ENCODE results near the gene MTCL3.

MTCL3 gene

GRCh38 chr6:127447780-127448179 is 71.4 kb downstream of the MTCL3 start:
- ChIA-PET RAD21 (ENCODE audit: low non-redundant PET in 1 of 2, low total read pairs in 2 of 2, uncharacterized antibody in 2 of 2, unreplicated experiment in 2 of 2) (no interaction called here), POLR2A (no interaction called here), CTCF (no interaction called here)
- Histone ChIP-seq H3K4me3 (replicated peaks in 1 of 2; ENCODE audit: low read depth in 1 of 2, low read length in 2 of 2) (no peak overlapping the region), H3K9ac (ENCODE audit: low read length) (no peak overlapping the region), H3K79me2 (ENCODE audit: insufficient read depth, low read length) (no peaks in the 10 kb centered on the region), H3K27me3 (ENCODE audit: insufficient read depth, low read length) (no peaks in the 10 kb centered on the region), H3K4me2 (ENCODE audit: low read length) (no peak overlapping the region), H2AFZ (ENCODE audit: low read depth, low read length, poor library complexity, severe bottlenecking) (no peak overlapping the region), H3K9me2 (ENCODE audit: insufficient read depth) (no peaks in the 10 kb centered on the region), H3K36me3 (ENCODE audit: control insufficient read depth in 1 of 2, insufficient read depth in 2 of 2, low read length in 2 of 2) (no peaks in the 10 kb centered on the region), H3K4me1 (ENCODE audit: control insufficient read depth in 1 of 2, insufficient read depth in 2 of 2, low read length in 2 of 2) (no peaks in the 10 kb centered on the region), H3K27ac (ENCODE audit: low read depth, low read length) (no peak overlapping the region), H4K20me1 (ENCODE audit: insufficient read depth) (no peaks in the 10 kb centered on the region), H3K9me3 (ENCODE audit: control insufficient read depth in 1 of 2, insufficient read depth in 1 of 2, low read depth in 1 of 2, low read length in 2 of 2) (no peaks in the 10 kb centered on the region)
- intact Hi-C loops (cut with micrococcal nuclease), result no loop called here
- no TSS peak for BruUV-seq (replicated peaks)
- TF ChIP-seq POLR2AphosphoS5 (IDR thresholded peaks at IDR 0.05; ENCODE audit: low read depth, low read length), result no peak
- no peak for TF ChIP-seq CTCF (IDR thresholded peaks at IDR 0.05 in 2 of 3, conservative IDR thresholded peaks at IDR 0.05 in 1 of 3; ENCODE audit: borderline replicate concordance in 1 of 3, insufficient read depth in 1 of 3, low read depth in 2 of 3, low read length in 2 of 3)
- TF ChIP-seq TCF7L2 (IDR thresholded peaks at IDR 0.05; ENCODE audit: borderline replicate concordance, extremely low read depth, insufficient read depth, insufficient read length), result no peak
- no peak for TF ChIP-seq SP1 (IDR thresholded peaks at IDR 0.05; ENCODE audit: low read depth)
- TF ChIP-seq CEBPB (IDR thresholded peaks at IDR 0.05; ENCODE audit: low read depth), result no peak
- TF ChIP-seq ZFX (IDR thresholded peaks at IDR 0.05), result no peak
- TF ChIP-seq ZNF274 (IDR thresholded peaks at IDR 0.05; ENCODE audit: low read depth, low read length), result no peak
- no peak for TF ChIP-seq POLR2A (IDR thresholded peaks at IDR 0.05; ENCODE audit: borderline replicate concordance, extremely low read depth, insufficient read depth, insufficient read length)
- no peak for TF ChIP-seq RAD21 (IDR thresholded peaks at IDR 0.05; ENCODE audit: low read depth)
- TF ChIP-seq EZH2 (IDR thresholded peaks at IDR 0.05), result no peak
- no peak for TF ChIP-seq MAX (IDR thresholded peaks at IDR 0.05)
- TF ChIP-seq REST (IDR thresholded peaks at IDR 0.05; ENCODE audit: low read depth), result no peak
- ATAC-seq, result no peak
- no peak for DNase-seq (ENCODE audit: low read depth, low spot score)
